Smooth muscle cell (in vitro differentiated cells): Measurements from ENCODE around the gene IER5L. TPM values are rescaled to one million over a fixed set of nuclear protein-coding genes. Genes with fewer than 3 reads are reported as not detected.
"Not testable (repeated sequence)": the region's sequence is repeated elsewhere in the genome, so short reads cannot be mapped to it uniquely, and the experiment has no call there.

ENCODE experiments used
- DNase-seq: peaks from one replicate; lab custom pipeline; 2025; ENCODE audit not compliant: unreplicated experiment; lab: John Stamatoyannopoulos, UW
- H2AFZ ChIP-seq: fragments of 200-600 bp; sonication (generic); 2 replicates; pipeline ENCODE4 v1.6.0; 2016; ENCODE audit warnings: antibody characterized with exemption, low read depth, mild to moderate bottlenecking
- H3F3A ChIP-seq: fragments of 200-600 bp; sonication (generic); 2 replicates; pipeline ENCODE4 v1.6.0; 2017; ENCODE audit warnings: antibody characterized with exemption, low read depth
- H3K27ac ChIP-seq: fragments of 200-600 bp; sonication (generic); 2 replicates; pipeline ENCODE4 v1.5.1; 2016; ENCODE audit warnings: low read depth, mild to moderate bottlenecking
- H3K27me3 ChIP-seq: fragments of 200-600 bp; sonication (generic); 2 replicates; pipeline ENCODE4 v1.6.1; 2016; ENCODE audit warnings: low read depth, mild to moderate bottlenecking
- H3K36me3 ChIP-seq: fragments of 200-600 bp; sonication (generic); 2 replicates; pipeline ENCODE4 v1.5.1; 2016; ENCODE audit warnings: low read depth
- H3K4me1 ChIP-seq: fragments of 200-600 bp; sonication (generic); 2 replicates; pipeline ENCODE4 v1.5.1; 2016; ENCODE audit warnings: low read depth
- H3K4me2 ChIP-seq: fragments of 200-600 bp; sonication (generic); 2 replicates; pipeline ENCODE4 v1.6.0; 2016; ENCODE audit warnings: mild to moderate bottlenecking
- H3K4me3 ChIP-seq: fragments of 200-600 bp; sonication (generic); 2 replicates; pipeline ENCODE4 v1.5.1; 2016; ENCODE audit warnings: mild to moderate bottlenecking
- H3K79me2 ChIP-seq: fragments of 200-600 bp; sonication (generic); 2 replicates; pipeline ENCODE4 v1.6.0; 2016; ENCODE audit warnings: low read depth, mild to moderate bottlenecking
- H3K9ac ChIP-seq: fragments of 200-600 bp; sonication (generic); 2 replicates; pipeline ENCODE4 v1.6.0; 2016; ENCODE audit warnings: low read depth
- H3K9me3 ChIP-seq: fragments of 200-600 bp; sonication (generic); replicated peaks from 2 replicates; pipeline ENCODE4 v1.5.1; 2016; ENCODE audit warnings: low read depth
- H4K20me1 ChIP-seq: fragments of 200-600 bp; sonication (generic); 2 replicates; pipeline ENCODE4 v1.6.0; 2016; ENCODE audit warnings: low read depth
- CTCF ChIP-seq: fragments of 200-600 bp; sonication (generic); IDR thresholded peaks from 2 replicates; pipeline ENCODE4 v1.5.1; 2017; ENCODE audit warnings: borderline replicate concordance, mild to moderate bottlenecking, antibody characterized with exemption; ENCODE audit not compliant: insufficient read depth, poor library complexity, severe bottlenecking
- WGBS: methylation state at CpG from one replicate; pipeline ENCODE4 v1.1.7; 2016; ENCODE audit warnings: low lambda C conversion rate; 5-methylcytosine and 5-hydroxymethylcytosine counted together
- polyA plus RNA-seq: library from polyadenylated mRNA; unstranded; fragments of >200 nt; fragmentation: Nextera tagmentation; extraction: Ambion mirVana; gene quantifications from 2 replicates; pipeline ENCODE4 v1.2.1, GENCODE V29; 2016
- total RNA-seq: library from RNA; depleted of rRNA; stranded (reverse); fragments of >200 nt; gene quantifications from 2 replicates; pipeline ENCODE4 v1.2.3, GENCODE V29; 2014

IER5L gene
- total and polyA plus RNA-seq, 2 experiments from 2014 or later = 28.3 to 31.7 TPM

GRCh38 chr9:129200255-129200654 lies 22.2 kb upstream of the IER5L start:
- H3K27ac ChIP-seq = no peak overlapping the region
- no peak overlapping the region for H3K4me3 ChIP-seq
- peaks cover 6% of the 10 kb centered on the region for H3K4me1 ChIP-seq
- TF ChIP-seq CTCF = no peak
- H3K9ac ChIP-seq = no peak overlapping the region
- no peak overlapping the region for H3K4me2 ChIP-seq
- H3F3A ChIP-seq = peaks cover 8% of the 10 kb centered on the region
- WGBS = over 99% methylated on average over 6 of the region's 6 CpGs
- H2AFZ ChIP-seq = no peak overlapping the region
- no peaks in the 10 kb centered on the region for H3K27me3 ChIP-seq
- no peaks in the 10 kb centered on the region for H4K20me1 ChIP-seq
- no peaks in the 10 kb centered on the region for H3K36me3 ChIP-seq
- no peaks in the 10 kb centered on the region for H3K79me2 ChIP-seq
- no peak for DNase-seq
- H3K9me3 ChIP-seq = no peaks in the 10 kb centered on the region

DNA sequence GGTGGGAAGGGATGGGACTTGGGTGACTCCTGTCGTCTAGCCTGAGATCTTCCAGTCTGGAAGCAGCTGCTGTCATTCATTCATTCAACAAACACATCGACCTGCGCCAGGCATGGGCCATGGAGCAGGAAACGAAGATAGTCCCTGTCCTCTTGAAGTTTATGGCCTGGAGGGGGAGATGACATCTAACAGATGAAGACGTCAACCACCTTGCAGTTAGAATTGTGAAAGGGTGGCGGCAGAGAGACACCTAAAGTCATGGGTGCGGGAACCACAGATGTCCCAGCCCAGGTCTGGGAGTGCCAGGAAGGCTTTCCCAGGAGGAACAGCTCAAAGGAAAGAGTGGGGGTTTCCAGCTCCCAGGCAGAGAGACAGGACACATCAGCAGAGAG lies 21.0 kb upstream of the IER5L start:
- H3K27ac ChIP-seq = peak overlapping the region; percentile 76
- H3K36me3 ChIP-seq = no peaks in the 10 kb centered on the region
- H3K9me3 ChIP-seq = no peaks in the 10 kb centered on the region
- no peak for TF ChIP-seq CTCF
- no peaks in the 10 kb centered on the region for H3K27me3 ChIP-seq
- no peak overlapping the region for H2AFZ ChIP-seq
- no peak overlapping the region for H3K4me3 ChIP-seq
- H4K20me1 ChIP-seq = no peaks in the 10 kb centered on the region
- no peak overlapping the region for H3K4me2 ChIP-seq
- peaks cover 6% of the 10 kb centered on the region for H3K4me1 ChIP-seq
- DNase-seq = no peak
- no peaks in the 10 kb centered on the region for H3K79me2 ChIP-seq
- peaks cover 8% of the 10 kb centered on the region for H3F3A ChIP-seq
- no peak overlapping the region for H3K9ac ChIP-seq
- WGBS = 69% methylated on average over 7 of the region's 7 CpGs

- Histone ChIP-seq H3K4me3 (no peak overlapping the region), H3K9me3 (no peaks in the 10 kb centered on the region), H3K4me2 (peak overlapping the region; percentile 68), H4K20me1 (no peaks in the 10 kb centered on the region), H3K27me3 (no peaks in the 10 kb centered on the region), H3K4me1 (peaks cover 6% of the 10 kb centered on the region), H2AFZ (peak overlapping the region; percentile 34), H3K27ac (peak overlapping the region; percentile 76), H3K79me2 (no peaks in the 10 kb centered on the region), H3K36me3 (no peaks in the 10 kb centered on the region), H3F3A (peaks cover 8% of the 10 kb centered on the region), H3K9ac (peak overlapping the region; percentile 47)
- no peak for TF ChIP-seq CTCF
- peak; percentile 25 for DNase-seq
- 28% methylated on average over 30 of the region's 30 CpGs for WGBS
These were observed 20.4 kb upstream of the IER5L start for GRCh38 chr9:129198319-129199043.

GRCh38 chr9:129197978-129198318 lies 19.9 kb upstream of the IER5L start:
- Histone ChIP-seq H3K4me2 (peak overlapping the region; percentile 68), H3K79me2 (no peaks in the 10 kb centered on the region), H3K36me3 (no peaks in the 10 kb centered on the region), H3F3A (peaks cover 8% of the 10 kb centered on the region), H3K4me3 (no peak overlapping the region), H3K27me3 (no peaks in the 10 kb centered on the region), H2AFZ (peak overlapping the region; percentile 34), H3K9me3 (no peaks in the 10 kb centered on the region), H3K4me1 (peaks cover 6% of the 10 kb centered on the region), H3K9ac (peak overlapping the region; percentile 47), H4K20me1 (no peaks in the 10 kb centered on the region), H3K27ac (peak overlapping the region; percentile 76)
- 37% methylated on average over 8 of the region's 8 CpGs for whole genome bisulfite sequencing
- no peak for TF ChIP-seq CTCF
- DNase-seq = no peak

GRCh38 chr9:129197045-129197444 lies 19.0 kb upstream of the IER5L start:
- H2AFZ ChIP-seq, H3F3A ChIP-seq, H3K79me2 ChIP-seq, H3K9ac ChIP-seq, H4K20me1 ChIP-seq, H3K27me3 ChIP-seq, H3K4me2 ChIP-seq, H3K36me3 ChIP-seq, H3K4me1 ChIP-seq, H3K27ac ChIP-seq, DNase-seq, H3K4me3 ChIP-seq, H3K9me3 ChIP-seq: not testable (repeated sequence)
- whole genome bisulfite sequencing = 93% methylated on average over 6 of the region's 6 CpGs
